HEK293 (cell line): ENCODE measurements around the gene NAALAD2.

Experiments used
- ZNF830 ChIP-seq: fragments of 450-650 bp; IDR thresholded peaks from 2 replicates; pipeline ENCODE4 v1.5.0; 2018; ENCODE audit warnings: missing biosample characterization, missing genetic modification characterization, low read depth, mild to moderate bottlenecking, moderate library complexity
- ZXDB ChIP-seq: fragments of 450-650 bp; formaldehyde crosslinking; IDR thresholded peaks from 2 replicates; pipeline ENCODE4 v1.5.1; 2016; ENCODE audit warnings: missing biosample characterization, missing genetic modification characterization

DNA sequence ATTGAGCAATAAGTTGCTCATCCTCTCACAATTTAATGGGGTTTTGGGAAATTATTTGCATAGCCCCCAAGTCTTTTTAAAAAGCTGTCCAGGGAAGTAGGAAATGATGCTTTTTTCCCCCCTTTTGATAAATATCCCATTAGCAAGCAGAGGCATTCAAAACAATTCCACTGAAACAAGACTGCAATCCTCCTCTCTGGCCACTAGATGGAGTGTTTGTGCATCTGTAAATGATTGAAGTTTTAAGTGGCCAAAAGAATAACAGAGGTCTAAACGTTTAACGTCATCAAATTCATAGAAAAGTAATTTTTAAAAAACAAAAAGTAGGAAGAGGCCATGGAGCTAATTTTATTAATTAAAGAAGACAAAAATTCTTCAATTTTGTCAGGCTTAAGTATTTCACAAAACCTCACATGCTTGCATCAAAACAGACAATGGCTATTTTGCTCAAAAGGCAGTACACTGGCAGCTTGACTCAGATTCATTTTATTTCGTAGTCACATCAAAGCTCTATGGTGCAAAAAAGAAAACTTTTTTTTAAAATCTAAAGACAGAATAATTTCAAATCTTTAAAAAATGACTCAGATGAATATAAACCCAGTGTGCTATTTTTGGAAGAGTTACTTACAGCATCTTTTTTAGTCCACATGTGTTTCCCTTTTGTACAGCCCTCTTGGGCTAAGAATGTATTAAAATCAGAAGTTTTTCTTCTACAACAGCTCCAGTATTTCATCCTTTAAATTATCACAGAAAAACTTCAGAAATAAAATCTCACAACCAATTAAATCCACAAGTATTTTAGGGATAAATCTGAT lies 70.6 kb downstream of the NAALAD2 start:
- TF ChIP-seq ZNF830 (tag by site-specific recombination) (no peak), ZXDB (tag by site-specific recombination) (no peak)
